HG03571 (cell line): ENCODE data around the gene USP22.
"Not testable (repeated sequence)": the region's sequence is repeated elsewhere in the genome, so short reads cannot be mapped to it uniquely, and the experiment has no call there.

Experiments used
- ATAC-seq: cut with Tn5 transposase; IDR thresholded peaks from one replicate; pipeline ENCODE4 v1.9.1; 2021; ENCODE audit not compliant: unreplicated experiment

The USP22 gene

GRCh38 chr17:20989991-20990855 is 52.6 kb downstream of the USP22 start:
- ATAC-seq, result no peak

GRCh38 chr17:20989481-20989880 is 53.3 kb downstream of the USP22 start:
- ATAC-seq, result no peak

- no peak for ATAC-seq
Measured at GRCh38 chr17:20988896-20989295, 53.9 kb downstream of the USP22 start.

- no peak for ATAC-seq
Measured at GRCh38 chr17:20988001-20988636, 54.7 kb downstream of the USP22 start.

- ATAC-seq, result no peak
Measured at GRCh38 chr17:20987511-20987910, 55.3 kb downstream of the USP22 start.

GRCh38 chr17:20986767-20987510 is 55.9 kb downstream of the USP22 start:
- ATAC-seq, result no peak

GRCh38 chr17:20983359-20983637 is 59.5 kb downstream of the USP22 start:
- no peak for ATAC-seq

GRCh38 chr17:20982589-20983358 is 60.0 kb downstream of the USP22 start:
- ATAC-seq, result no peak

GRCh38 chr17:20981046-20981920 is 61.5 kb downstream of the USP22 start:
- no peak for ATAC-seq

GRCh38 chr17:20979792-20980083 is 63.1 kb downstream of the USP22 start:
- ATAC-seq, result no peak

- not testable (repeated sequence) for ATAC-seq
Measured at GRCh38 chr17:20979007-20979791, 63.6 kb downstream of the USP22 start.

- ATAC-seq, result not testable (repeated sequence)
Measured at GRCh38 chr17:20977609-20978253, 65.1 kb downstream of the USP22 start.

- no peak for ATAC-seq
Measured at GRCh38 chr17:20975566-20975965, 67.2 kb downstream of the USP22 start.

GRCh38 chr17:20970329-20970728 is 72.5 kb downstream of the USP22 start:
- no peak for ATAC-seq

- ATAC-seq, result no peak
Measured at GRCh38 chr17:20968913-20969616, 73.7 kb downstream of the USP22 start.

- ATAC-seq, result no peak
Measured at GRCh38 chr17:20967776-20968175, 75.0 kb downstream of the USP22 start.

GRCh38 chr17:20966870-20967269 is 75.9 kb downstream of the USP22 start:
- no peak for ATAC-seq

GRCh38 chr17:20965492-20965891 is 77.3 kb downstream of the USP22 start:
- ATAC-seq, result no peak

GRCh38 chr17:20961586-20961985 is 81.2 kb downstream of the USP22 start:
- ATAC-seq, result no peak
